GM23338 (cell line): ENCODE results near the gene SEL1L2. TPM values are rescaled to one million over a fixed set of nuclear protein-coding genes. Genes with fewer than 3 reads are reported as not detected.

Source experiments
- ATAC-seq: fragments of 200-7000 bp; cut with Tn5 transposase; 3 replicates; pipeline ENCODE4 v1.9.1; 2020
- DNase-seq: peaks from one replicate; pipeline ENCODE4 v3.0.0-alpha.2; 2015; ENCODE audit warnings: low spot score
- H2AFZ ChIP-seq: fragments of 200-600 bp; sonication (generic); 2 replicates; pipeline ENCODE4 v1.8.0; 2016; ENCODE audit warnings: antibody characterized with exemption, mild to moderate bottlenecking, moderate library complexity
- H3F3A ChIP-seq: fragments of 200-600 bp; sonication (generic); replicated peaks from 2 replicates; pipeline ENCODE4 v1.8.0; 2017; ENCODE audit warnings: antibody characterized with exemption, mixed run types, low read depth
- H3K27ac ChIP-seq: fragments of 200-600 bp; sonication (generic); 2 replicates; pipeline ENCODE4 v1.6.1; 2016; ENCODE audit warnings: low read depth
- H3K27me3 ChIP-seq: fragments of 200-600 bp; sonication (generic); 2 replicates; pipeline ENCODE4 v1.8.0; 2016; ENCODE audit warnings: mild to moderate bottlenecking, mixed run types, moderate library complexity; ENCODE audit not compliant: insufficient read depth
- H3K36me3 ChIP-seq: fragments of 200-600 bp; sonication (generic); 2 replicates; pipeline ENCODE4 v1.8.0; 2016; ENCODE audit warnings: mild to moderate bottlenecking; ENCODE audit not compliant: insufficient read depth
- H3K4me1 ChIP-seq: fragments of 200-600 bp; sonication (generic); 2 replicates; pipeline ENCODE4 v1.8.0; 2016; ENCODE audit warnings: mild to moderate bottlenecking, moderate library complexity; ENCODE audit not compliant: insufficient read depth
- H3K4me2 ChIP-seq: fragments of 200-600 bp; sonication (generic); 2 replicates; pipeline ENCODE4 v1.7.1; 2017; ENCODE audit warnings: mixed run types
- H3K4me3 ChIP-seq: fragments of 200-600 bp; sonication (generic); 2 replicates; pipeline ENCODE4 v1.6.1; 2016; ENCODE audit warnings: mixed run types
- H3K79me2 ChIP-seq: fragments of 200-600 bp; sonication (generic); replicated peaks from 2 replicates; pipeline ENCODE4 v1.8.0; 2017; ENCODE audit warnings: mild to moderate bottlenecking; ENCODE audit not compliant: insufficient read depth
- H3K9me2 ChIP-seq: fragments of 200-600 bp; sonication (generic); 2 replicates; pipeline ENCODE4 v1.8.0; 2017; ENCODE audit not compliant: insufficient read depth
- H4K20me1 ChIP-seq: fragments of 200-600 bp; sonication (generic); replicated peaks from 2 replicates; pipeline ENCODE4 v1.8.0; 2017; ENCODE audit warnings: mild to moderate bottlenecking; ENCODE audit not compliant: insufficient read depth
- H3K27ac Mint-ChIP-seq: 2 replicates; pipeline ENCODE4 v1.8.0; 2020; ENCODE audit warnings: inconsistent platforms, mild to moderate bottlenecking, moderate library complexity, mixed read lengths
- H3K27me3 Mint-ChIP-seq: 3 replicates; pipeline ENCODE4 v1.8.0; 2022; ENCODE audit warnings: low read depth, mild to moderate bottlenecking, moderate library complexity, mixed read lengths, inconsistent platforms; ENCODE audit not compliant: insufficient read depth, poor library complexity
- H3K36me3 Mint-ChIP-seq: 3 replicates; pipeline ENCODE4 v1.8.0; 2021; ENCODE audit warnings: low read depth, mild to moderate bottlenecking, inconsistent platforms, moderate library complexity, mixed read lengths
- H3K4me1 Mint-ChIP-seq: 3 replicates; pipeline ENCODE4 v1.8.0; 2020; ENCODE audit warnings: mild to moderate bottlenecking, inconsistent platforms, mixed read lengths
- H3K4me3 Mint-ChIP-seq: 3 replicates; pipeline ENCODE4 v1.8.0; 2021; ENCODE audit warnings: moderate library complexity, mild to moderate bottlenecking, inconsistent platforms, mixed read lengths
- H3K9me3 Mint-ChIP-seq: 3 replicates; pipeline ENCODE4 v1.8.0; 2020; ENCODE audit warnings: moderate library complexity, mild to moderate bottlenecking, inconsistent platforms, mixed read lengths
- CREB1 ChIP-seq: fragments of 250-450 bp; sonication (Bioruptor Pico); IDR thresholded peaks from 2 replicates; pipeline ENCODE4 v1.5.0; 2020; ENCODE audit warnings: low read depth, mild to moderate bottlenecking, moderate library complexity
- CTCF ChIP-seq, 2 experiments: fragments of 200-600 bp in 1 of 2; sonication (generic) in 1 of 2; conservative IDR thresholded peaks; 2 replicates each; pipeline versions ENCODE4 v1.5.1 to v1.6.1; 2016 to 2017; ENCODE audit warnings: antibody characterized with exemption in 2 of 2, low read depth in 2 of 2, mild to moderate bottlenecking in 2 of 2, moderate library complexity in 1 of 2
- EZH2 ChIP-seq: fragments of 200-600 bp; sonication (generic); IDR thresholded peaks from one replicate; pipeline ENCODE4 v1.8.0; 2017; ENCODE audit warnings: antibody characterized with exemption, mild to moderate bottlenecking, low read depth; ENCODE audit not compliant: unreplicated experiment
- JUNB ChIP-seq: IDR thresholded peaks from one replicate; pipeline ENCODE4 v1.6.1; 2016; ENCODE audit warnings: antibody characterized with exemption; ENCODE audit not compliant: unreplicated experiment
- NANOG ChIP-seq: IDR thresholded peaks from 2 replicates; pipeline ENCODE4 v1.6.1; 2016; ENCODE audit warnings: antibody characterized with exemption, borderline replicate concordance
- REST ChIP-seq: IDR thresholded peaks from one replicate; pipeline ENCODE4 v1.6.1; 2018; ENCODE audit warnings: antibody characterized with exemption; ENCODE audit not compliant: unreplicated experiment
- ZNF114 ChIP-seq: fragments of 250-450 bp; sonication (Bioruptor Pico); IDR thresholded peaks from 2 replicates; pipeline ENCODE4 v1.5.0; 2020; ENCODE audit warnings: mild to moderate bottlenecking, moderate library complexity
- ZNF331 ChIP-seq: fragments of 250-450 bp; sonication (Bioruptor Pico); IDR thresholded peaks from 2 replicates; pipeline ENCODE4 v1.5.0; 2020; ENCODE audit warnings: low read depth, mild to moderate bottlenecking, moderate library complexity
- polyA plus RNA-seq: library from polyadenylated mRNA; unstranded; fragments of >200 nt; fragmentation: Nextera tagmentation; extraction: Ambion mirVana; gene quantifications from 2 replicates; pipeline ENCODE4 v1.2.1, GENCODE V29; 2016
- total RNA-seq: library from RNA; depleted of rRNA; stranded (reverse); fragments of >200 nt; shearing (Covaris generic); gene quantifications from 2 replicates; pipeline ENCODE4 v1.2.3, GENCODE V29; 2014

SEL1L2 gene
- total and polyA plus RNA-seq, 2 experiments from 2014 or later, result not detected

GRCh38 chr20:13821876-13822275 is 168.5 kb downstream of the SEL1L2 start (continued):
- TF ChIP-seq REST (no peak), ZNF114 (CRISPR knock-in tag) (no peak), EZH2 (no peak), ZNF331 (CRISPR knock-in tag) (no peak), JUNB (no peak), NANOG (no peak), CREB1 (CRISPR knock-in tag) (no peak), CTCF (conservative IDR thresholded peaks at IDR 0.05; ENCODE audit: low read depth in 2 of 2) (no peak)

- no peaks in the 10 kb centered on the region for H3K9me2 ChIP-seq
- no peaks in the 10 kb centered on the region for H3K9me3 Mint-ChIP-seq
- no peak overlapping the region for H3K27ac Mint-ChIP-seq
- TF ChIP-seq CTCF (conservative IDR thresholded peaks at IDR 0.05; ENCODE audit: low read depth in 2 of 2), result peak; percentile 59 to 72
- no peak for TF ChIP-seq NANOG
- H3K4me3 ChIP-seq, result no peak overlapping the region
- no peaks in the 10 kb centered on the region for H3K79me2 ChIP-seq
- no peak overlapping the region for H3K4me3 Mint-ChIP-seq
- no peaks in the 10 kb centered on the region for H3K27me3 ChIP-seq
- H3K4me2 ChIP-seq, result no peak overlapping the region
- no peaks in the 10 kb centered on the region for H3K4me1 ChIP-seq
- no peak overlapping the region for H3K27ac ChIP-seq
- H3K36me3 ChIP-seq, result peaks cover 12% of the 10 kb centered on the region; the same call in 1 of the 2 replicates
- H3K36me3 Mint-ChIP-seq, result peaks cover 22% of the 10 kb centered on the region; the same call in 2 of the 3 replicates
- peak; percentile 65 for ATAC-seq
- peaks cover 5% of the 10 kb centered on the region; the same call in 1 of the 2 replicates for H4K20me1 ChIP-seq
- H3F3A ChIP-seq, result no peaks in the 10 kb centered on the region
- no peak overlapping the region for H2AFZ ChIP-seq
- DNase-seq, result peak; percentile 80
- no peaks in the 10 kb centered on the region for H3K27me3 Mint-ChIP-seq
- peaks cover 6% of the 10 kb centered on the region for H3K4me1 Mint-ChIP-seq
Observed at GRCh38 chr20:13819885-13820645, 170.3 kb downstream of the SEL1L2 start.
